HuH-7.5 (cell line): ENCODE results near the gene DDX39A.
"Not testable (repeated sequence)": the region's sequence is repeated elsewhere in the genome, so short reads cannot be mapped to it uniquely, and the experiment has no call there.

Experiments used
- DNase-seq: peaks from one replicate; pipeline ENCODE4 v3.0.0; 2011; ENCODE audit warnings: low spot score

The DDX39A gene

GRCh38 chr19:14408491-14409145, 10.5 kb downstream of the DDX39A start:
- no peak for DNase-seq

GRCh38 chr19:14407605-14408484, 11.3 kb downstream of the DDX39A start:
- no peak for DNase-seq

GRCh38 chr19:14406645-14407401, 12.3 kb downstream of the DDX39A start:
- DNase-seq: no peak

- DNase-seq: peak; percentile 88
Observed at GRCh38 chr19:14405758-14406644, 13.1 kb downstream of the DDX39A start.

- DNase-seq: no peak
Observed at GRCh38 chr19:14405380-14405757, 13.8 kb downstream of the DDX39A start.

GRCh38 chr19:14404312-14404711, 14.8 kb downstream of the DDX39A start:
- no peak for DNase-seq

GRCh38 chr19:14403145-14403930, 15.8 kb downstream of the DDX39A start:
- DNase-seq: not testable (repeated sequence)

GRCh38 chr19:14402332-14403144, 16.6 kb downstream of the DDX39A start:
- DNase-seq: no peak

GRCh38 chr19:14401468-14402195, 17.5 kb downstream of the DDX39A start:
- no peak for DNase-seq

GRCh38 chr19:14400951-14401431, 18.1 kb downstream of the DDX39A start:
- no peak for DNase-seq

- not testable (repeated sequence) for DNase-seq
Observed at GRCh38 chr19:14397168-14397567, 22.0 kb downstream of the DDX39A start.

GRCh38 chr19:14396730-14397129, 22.4 kb downstream of the DDX39A start:
- DNase-seq: not testable (repeated sequence)

- DNase-seq: no peak
Observed at GRCh38 chr19:14395710-14396336, 23.3 kb downstream of the DDX39A start.

GRCh38 chr19:14395262-14395661, 23.9 kb downstream of the DDX39A start:
- DNase-seq: no peak

- no peak for DNase-seq
Observed at GRCh38 chr19:14394167-14394566, 25.0 kb downstream of the DDX39A start.

GRCh38 chr19:14393329-14393728, 25.8 kb downstream of the DDX39A start:
- DNase-seq: no peak

- no peak for DNase-seq
Observed at GRCh38 chr19:14391156-14391821, 27.9 kb downstream of the DDX39A start.

GRCh38 chr19:14390548-14390947, 28.6 kb downstream of the DDX39A start:
- DNase-seq: no peak
